Astrocyte (in vitro differentiated cells and primary cell): ENCODE measurements around the gene DNAI4.

Experiments used
- CTCF ChIP-seq: IDR thresholded peaks from 2 replicates; pipeline ENCODE4 v1.5.1; 2011; ENCODE audit warnings: low read depth, mild to moderate bottlenecking, inconsistent platforms, low read length, moderate library complexity; ENCODE audit not compliant: insufficient read depth
- EZH2 ChIP-seq: IDR thresholded peaks from 2 replicates; pipeline ENCODE4 v1.6.1; 2012; ENCODE audit warnings: mild to moderate bottlenecking, low read length, inconsistent platforms; ENCODE audit not compliant: insufficient read depth

GRCh38 chr1:66937529-66938234 lies 13.0 kb upstream of the DNAI4 start:
- no peak for TF ChIP-seq CTCF
- TF ChIP-seq EZH2: no peak
